Measurements from ENCODE around the gene NUP214.

Gene NUP214

GRCh38 chr9:131104016-131104740 lies 21.2 kb upstream of the NUP214 start:
- in situ Hi-C loops (cut with HindIII; ENCODE audit: low pct_ligation_motif_present, low sequenced_read_pairs), result no loop called here

GRCh38 chr9:131105952-131106351 lies 19.4 kb upstream of the NUP214 start:
- Histone ChIP-seq H3K4me3 (ENCODE audit: low read depth, low read length) (no peak overlapping the region), H3K27ac (no peak overlapping the region), H3K27me3 (replicated peaks) (peaks cover 33% of the 10 kb centered on the region), H3K36me3 (replicated peaks) (no peaks in the 10 kb centered on the region)
- in situ Hi-C loops (cut with HindIII; ENCODE audit: low pct_ligation_motif_present, low sequenced_read_pairs), result no loop called here
- TF ChIP-seq CTCF (IDR thresholded peaks at IDR 0.05; ENCODE audit: low read depth, low read length, missing control alignments), result no peak
- DNase-seq, result no peak

More at GRCh38 chr9:131104016-131104740, 21.2 kb upstream of the NUP214 start:
- no peak for TF ChIP-seq CTCF (IDR thresholded peaks at IDR 0.05; ENCODE audit: low read depth, low read length, missing control alignments)
- no peak overlapping the region for H3K4me3 ChIP-seq (ENCODE audit: low read depth, low read length)
- DNase-seq, result no peak
- no peaks in the 10 kb centered on the region for H3K36me3 ChIP-seq (replicated peaks)
- no peak overlapping the region for H3K27ac ChIP-seq
- peaks cover 29% of the 10 kb centered on the region for H3K27me3 ChIP-seq (replicated peaks)

GRCh38 chr9:131107760-131108159 lies 17.6 kb upstream of the NUP214 start:
- Histone ChIP-seq H3K4me3 (ENCODE audit: low read depth, low read length) (no peak overlapping the region), H3K27ac (no peak overlapping the region), H3K36me3 (replicated peaks) (no peaks in the 10 kb centered on the region), H3K27me3 (replicated peaks) (peaks cover 35% of the 10 kb centered on the region)
- no peak for TF ChIP-seq CTCF (IDR thresholded peaks at IDR 0.05; ENCODE audit: low read depth, low read length, missing control alignments)
- in situ Hi-C loops (cut with HindIII; ENCODE audit: low pct_ligation_motif_present, low sequenced_read_pairs), result no loop called here
- DNase-seq, result no peak

GRCh38 chr9:131111186-131111853 lies 14.1 kb upstream of the NUP214 start:
- Histone ChIP-seq H3K27me3 (replicated peaks) (peaks cover 33% of the 10 kb centered on the region), H3K4me3 (ENCODE audit: low read depth, low read length) (no peak overlapping the region), H3K36me3 (replicated peaks) (no peaks in the 10 kb centered on the region), H3K27ac (no peak overlapping the region)
- in situ Hi-C loops (cut with HindIII; ENCODE audit: low pct_ligation_motif_present, low sequenced_read_pairs), result no loop called here
- TF ChIP-seq CTCF (IDR thresholded peaks at IDR 0.05; ENCODE audit: low read depth, low read length, missing control alignments), result no peak
- no peak for DNase-seq

GRCh38 chr9:131111854-131112311 lies 13.5 kb upstream of the NUP214 start:
- in situ Hi-C loops (cut with HindIII; ENCODE audit: low pct_ligation_motif_present, low sequenced_read_pairs), result no loop called here
- no peak overlapping the region for H3K27ac ChIP-seq
- DNase-seq, result no peak

More at GRCh38 chr9:131111854-131112311, 13.5 kb upstream of the NUP214 start:
- no peaks in the 10 kb centered on the region for H3K36me3 ChIP-seq (replicated peaks)
- no peak overlapping the region for H3K4me3 ChIP-seq (ENCODE audit: low read depth, low read length)
- TF ChIP-seq CTCF (IDR thresholded peaks at IDR 0.05; ENCODE audit: low read depth, low read length, missing control alignments), result no peak
- peaks cover 35% of the 10 kb centered on the region for H3K27me3 ChIP-seq (replicated peaks)
